HG02642 (cell line): Measurements from ENCODE around the gene HIGD1A.
A peak's percentile ranks its signal among the peaks of the same experiment; 100 is the strongest.

Experiments
- ATAC-seq: cut with Tn5 transposase; IDR thresholded peaks from one replicate; pipeline ENCODE4 v1.9.1; 2021; ENCODE audit warnings: mild to moderate bottlenecking; ENCODE audit not compliant: unreplicated experiment, poor library complexity

The HIGD1A gene

GRCh38 chr3:42801784-42802183 lies 2.5 kb downstream of the HIGD1A start:
- no peak for ATAC-seq

- ATAC-seq, result no peak
Observed at GRCh38 chr3:42801048-42801620, 3.2 kb downstream of the HIGD1A start.

- no peak for ATAC-seq
Observed at GRCh38 chr3:42800251-42800650, 4.0 kb downstream of the HIGD1A start.

- ATAC-seq, result no peak
Observed at GRCh38 chr3:42799376-42799775, 4.9 kb downstream of the HIGD1A start.

GRCh38 chr3:42796332-42796885 lies 7.9 kb downstream of the HIGD1A start:
- ATAC-seq, result no peak

GRCh38 chr3:42795621-42796181 lies 8.6 kb downstream of the HIGD1A start:
- ATAC-seq, result no peak

GRCh38 chr3:42790714-42791229 lies 13.5 kb downstream of the HIGD1A start:
- ATAC-seq, result no peak

GRCh38 chr3:42786631-42787030 lies 17.7 kb downstream of the HIGD1A start:
- no peak for ATAC-seq

- no peak for ATAC-seq
Observed at GRCh38 chr3:42786212-42786611, 18.1 kb downstream of the HIGD1A start.

- ATAC-seq, result peak; percentile 72
Observed at GRCh38 chr3:42780892-42781700, 23.2 kb downstream of the HIGD1A start.

- no peak for ATAC-seq
Observed at GRCh38 chr3:42780398-42780797, 23.9 kb downstream of the HIGD1A start.

GRCh38 chr3:42778644-42779043 lies 25.6 kb downstream of the HIGD1A start:
- no peak for ATAC-seq

GRCh38 chr3:42773409-42773751 lies 30.9 kb downstream of the HIGD1A start:
- ATAC-seq, result peak; percentile 3

GRCh38 chr3:42772670-42773408 lies 31.5 kb downstream of the HIGD1A start, which contains the start of gene CCDC13:
CCDC13 (minus strand) TSS chr3:42773253; CDS start chr3:42758345, 14,908 bp downstream.
- peak; percentile 99 for ATAC-seq

- ATAC-seq, result no peak
Observed at GRCh38 chr3:42771271-42771670, 33.0 kb downstream of the HIGD1A start.

GRCh38 chr3:42769477-42770131 lies 34.7 kb downstream of the HIGD1A start:
- no peak for ATAC-seq

- no peak for ATAC-seq
Observed at GRCh38 chr3:42764561-42765295, 39.6 kb downstream of the HIGD1A start.

- no peak for ATAC-seq
Observed at GRCh38 chr3:42764115-42764514, 40.2 kb downstream of the HIGD1A start.

GRCh38 chr3:42763021-42763420 lies 41.3 kb downstream of the HIGD1A start:
- no peak for ATAC-seq
